Measurements from ENCODE around the gene DVL2. TPM values are rescaled to one million over a fixed set of nuclear protein-coding genes. Genes with fewer than 3 reads are reported as not detected.

DVL2 gene
- 53.7 TPM for total RNA-seq

GRCh38 chr17:7234083-7234951 is at the start of gene DVL2:
DVL2 (minus strand) TSS chr17:7234517; CDS start chr17:7234262, 255 bp downstream.
- DNase-seq: peak; percentile 98

GRCh38 chr17:7283471-7284216 is 49.3 kb upstream of the DVL2 start:
- no peak for DNase-seq

DNA sequence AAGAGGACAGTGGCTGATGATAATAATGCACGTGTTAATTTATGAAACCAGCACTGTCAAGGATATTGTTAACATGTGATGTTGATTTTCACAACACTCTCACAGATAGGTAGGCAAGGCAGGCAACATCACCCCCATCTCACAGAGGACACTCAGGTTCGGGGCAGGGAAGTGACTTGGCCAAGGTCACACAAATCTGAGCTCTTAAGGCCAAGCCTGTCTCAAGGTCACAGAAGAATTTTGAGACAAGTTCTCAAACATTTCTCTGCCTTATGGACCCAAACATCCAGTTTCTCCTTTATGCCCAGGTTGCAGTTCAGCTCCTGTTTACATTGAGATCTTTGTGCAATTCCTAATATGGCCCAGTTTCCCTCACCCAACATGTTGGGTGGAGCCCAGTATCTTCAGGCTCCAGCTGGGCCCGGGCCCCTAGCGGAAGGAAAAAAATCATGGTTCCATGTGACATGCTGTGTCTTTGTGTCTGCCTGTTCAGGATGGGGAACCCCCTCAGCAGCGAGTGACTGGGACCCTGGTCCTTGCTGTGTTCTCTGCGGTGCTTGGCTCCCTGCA is 48.5 kb upstream of the DVL2 start:
- DNase-seq: no peak

- DNase-seq: peak; percentile 65
Observed at GRCh38 chr17:7281953-7282751, 47.8 kb upstream of the DVL2 start.

GRCh38 chr17:7281074-7281952 is 47.0 kb upstream of the DVL2 start, which contains the start of gene SLC2A4:
SLC2A4 (plus strand) TSS chr17:7281718; CDS start chr17:7281935, 217 bp downstream.
- peak; percentile 97 for DNase-seq

- DNase-seq: peak; percentile 90
Observed at GRCh38 chr17:7280519-7281073, 46.3 kb upstream of the DVL2 start.

- no peak for DNase-seq
Observed at GRCh38 chr17:7279448-7279847, 45.1 kb upstream of the DVL2 start.

DNA sequence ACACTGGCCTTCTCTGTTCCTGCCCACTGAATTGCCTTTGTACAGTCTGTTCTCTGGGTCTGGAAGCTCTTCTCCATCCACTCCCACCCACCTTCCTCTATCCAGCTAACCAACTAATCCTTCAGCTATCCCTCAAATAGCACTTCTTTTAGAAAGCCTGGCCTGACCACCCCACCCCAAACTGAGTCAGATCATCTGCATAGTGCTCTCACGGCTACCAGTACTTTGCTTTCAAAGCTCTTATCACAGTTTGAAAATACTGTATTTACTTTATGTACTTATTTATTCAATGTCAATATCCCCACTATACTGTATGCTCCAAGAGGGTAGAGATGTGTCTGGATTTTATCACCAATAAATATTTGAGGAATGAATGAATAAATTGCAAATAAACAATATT is 32.5 kb upstream of the DVL2 start:
- no peak for DNase-seq

DNA sequence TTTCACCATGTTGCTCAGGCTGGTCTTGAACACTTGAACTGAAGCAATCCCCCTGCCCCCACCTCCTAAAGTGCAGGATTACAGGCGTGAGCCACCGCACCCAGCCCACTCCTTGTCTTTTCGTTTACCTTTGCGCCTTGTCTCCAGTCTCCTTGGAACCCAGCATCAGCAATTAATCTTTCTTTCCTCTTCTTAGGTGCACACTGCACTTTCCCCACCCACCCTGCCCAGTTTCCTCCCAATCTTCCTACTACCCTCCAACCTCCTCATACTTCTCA is 29.4 kb upstream of the DVL2 start:
- no peak for DNase-seq

GRCh38 chr17:7262935-7263800 is 28.9 kb upstream of the DVL2 start:
- no peak for DNase-seq

DNA sequence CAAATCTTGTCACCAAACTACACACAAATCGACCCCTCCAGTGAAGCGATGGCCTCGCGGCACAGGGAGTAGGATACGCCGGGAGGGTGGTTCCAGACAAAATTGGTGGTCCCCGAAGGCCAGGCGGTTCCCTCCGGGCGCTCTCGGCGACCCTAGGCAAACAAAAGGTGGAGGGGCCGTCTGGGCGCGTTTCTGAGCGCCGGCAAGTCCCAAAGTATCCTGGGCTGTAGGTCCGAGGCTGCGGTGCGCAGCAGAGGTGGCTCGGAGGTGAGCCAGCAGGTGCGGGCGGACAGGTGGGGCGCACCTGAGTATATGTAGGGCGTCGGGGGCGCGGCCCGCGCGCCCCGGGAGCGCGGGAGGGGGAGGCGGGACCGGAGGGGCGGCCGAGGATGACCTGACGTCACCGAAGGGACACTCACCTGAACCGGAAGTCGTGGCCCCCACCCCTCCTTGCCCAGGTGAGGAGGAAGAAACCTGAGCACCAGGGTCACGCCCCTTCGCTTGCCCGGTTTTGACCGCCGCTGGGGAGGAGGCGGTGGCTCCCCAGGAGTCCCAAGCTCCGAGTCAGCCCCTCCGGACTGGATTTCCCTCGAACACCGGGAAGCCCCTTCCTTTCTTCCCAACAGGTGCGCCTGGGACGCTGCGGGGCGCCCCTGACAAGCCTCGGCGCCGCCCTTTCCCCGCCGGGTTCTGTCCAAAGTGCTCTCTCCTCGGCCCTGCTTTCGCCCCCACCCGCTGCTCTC is 28.0 kb upstream of the DVL2 start, which contains the start of gene CLDN7:
CLDN7 (minus strand) TSS at position 287 of the 743 bp plus-strand sequence. CDS start 435 bp downstream, outside the sequence.
- no peak for DNase-seq

- no peak for DNase-seq
Observed at GRCh38 chr17:7261379-7262191, 27.3 kb upstream of the DVL2 start.

DNA sequence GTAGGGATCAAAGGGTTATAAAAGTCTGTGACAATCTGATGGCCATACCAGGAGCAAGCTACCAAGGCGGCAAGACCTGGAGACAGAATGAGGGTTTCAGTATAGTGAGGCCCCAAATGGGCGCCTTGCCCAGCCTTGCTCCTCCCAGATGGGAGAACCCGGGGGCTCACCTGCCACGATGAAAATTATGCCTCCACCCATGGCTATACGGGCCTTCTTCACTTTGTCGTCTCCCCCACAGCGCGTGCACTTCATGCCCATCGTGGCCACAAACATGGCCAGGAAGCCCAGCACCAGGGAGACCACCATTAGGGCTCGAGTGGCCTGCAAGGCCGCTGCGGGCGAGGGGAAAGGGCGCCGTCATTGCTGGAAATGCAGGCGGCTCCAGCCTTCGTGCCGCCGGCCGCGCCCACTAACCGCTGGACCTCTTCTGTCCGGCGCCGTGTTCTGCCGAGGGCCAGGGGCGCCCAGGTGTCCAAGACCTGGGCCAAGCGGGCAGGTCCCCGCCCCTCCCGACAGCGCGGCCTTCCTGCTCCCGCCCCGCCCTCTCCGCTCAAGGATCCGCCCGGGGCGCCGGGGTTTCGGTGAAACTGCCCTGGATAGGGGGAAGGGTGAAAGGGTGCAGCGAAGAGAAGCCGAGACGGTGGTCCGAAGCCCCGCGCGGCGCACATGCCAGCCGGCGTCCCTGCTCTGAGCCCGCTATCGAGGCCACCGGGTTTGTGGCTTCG is 26.5 kb upstream of the DVL2 start:
- no peak for DNase-seq

DNA sequence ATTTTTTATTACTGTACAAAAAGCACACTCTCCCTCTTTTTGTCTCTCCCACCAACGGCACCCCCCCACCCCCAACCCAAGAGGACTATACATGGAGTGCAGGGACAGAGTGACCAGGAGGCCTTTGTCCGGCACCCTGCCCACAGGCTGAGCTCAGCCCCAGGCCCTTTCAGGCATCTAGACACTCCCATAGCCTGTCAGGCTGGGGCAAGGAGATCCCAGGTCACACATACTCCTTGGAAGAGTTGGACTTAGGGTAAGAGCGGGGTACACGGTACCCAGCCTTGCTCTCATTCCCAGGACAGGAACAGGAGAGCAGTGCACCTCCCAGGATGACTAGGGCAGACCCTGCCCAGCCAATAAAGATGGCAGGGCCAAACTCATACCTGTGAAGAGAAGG is 25.8 kb upstream of the DVL2 start:
- no peak for DNase-seq

DNA sequence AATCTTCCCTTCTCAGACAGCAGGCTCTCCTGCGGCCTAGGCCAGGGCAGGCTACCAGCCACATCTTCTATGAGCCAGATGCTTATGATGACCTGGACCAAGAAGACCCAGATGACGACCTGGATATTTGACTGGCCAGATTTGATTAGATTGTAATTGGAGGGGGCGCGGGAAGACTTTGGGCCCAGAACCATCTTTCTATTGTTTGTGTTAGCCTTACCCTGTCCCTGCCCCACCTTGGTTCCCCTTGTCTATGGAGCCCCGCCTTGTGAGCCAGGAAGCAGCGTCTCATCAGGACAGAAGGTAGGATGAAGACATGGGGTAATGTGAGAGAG is 25.2 kb upstream of the DVL2 start:
- DNase-seq: no peak

DNA sequence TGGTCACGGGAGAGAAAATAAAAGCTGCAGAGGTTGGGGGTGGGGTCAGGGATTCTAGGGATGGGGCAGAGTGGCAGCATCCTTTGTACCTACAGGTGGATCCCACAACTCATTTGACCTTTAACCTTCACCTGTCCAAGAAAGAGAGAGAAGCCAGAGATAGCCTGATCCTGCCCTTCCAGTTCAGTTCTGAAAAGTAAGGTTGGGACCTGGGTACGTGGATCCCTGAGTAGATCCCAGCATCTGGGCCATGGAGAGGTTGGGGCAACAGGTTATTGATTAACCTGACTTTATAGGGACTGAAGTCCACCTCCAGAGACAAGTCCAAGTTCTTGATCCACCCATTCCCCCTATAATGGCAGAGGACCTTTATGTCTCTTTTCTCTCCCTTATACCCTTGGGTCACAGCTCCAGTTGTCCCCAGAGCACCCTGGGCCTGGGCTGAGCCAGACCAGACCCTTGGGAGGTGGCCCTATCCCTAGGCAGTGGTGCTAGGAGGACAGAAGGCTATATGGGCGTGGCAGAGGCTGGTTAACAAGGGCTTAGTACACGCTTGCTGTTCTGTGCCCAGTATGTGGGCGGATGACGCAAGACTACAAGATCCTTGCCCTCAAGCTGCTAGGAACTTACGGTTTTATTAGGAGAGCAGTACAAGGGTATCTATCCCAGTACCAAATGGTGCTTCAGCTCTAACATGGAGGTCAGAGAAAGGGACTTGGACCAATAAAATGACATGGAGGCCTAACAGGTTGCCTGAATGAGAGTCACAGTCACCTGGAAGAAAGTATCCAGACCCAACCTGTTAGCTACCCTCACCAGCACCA is 24.6 kb upstream of the DVL2 start:
- DNase-seq: no peak

Data from tongue (tissue), 2 donors.